ENCODE results near the gene FAM25G. TPM values are rescaled to one million over a fixed set of nuclear protein-coding genes. Genes with fewer than 3 reads are reported as not detected.

FAM25G gene
- total RNA-seq, 1 donor from 2014 or later, result not detected

DNA sequence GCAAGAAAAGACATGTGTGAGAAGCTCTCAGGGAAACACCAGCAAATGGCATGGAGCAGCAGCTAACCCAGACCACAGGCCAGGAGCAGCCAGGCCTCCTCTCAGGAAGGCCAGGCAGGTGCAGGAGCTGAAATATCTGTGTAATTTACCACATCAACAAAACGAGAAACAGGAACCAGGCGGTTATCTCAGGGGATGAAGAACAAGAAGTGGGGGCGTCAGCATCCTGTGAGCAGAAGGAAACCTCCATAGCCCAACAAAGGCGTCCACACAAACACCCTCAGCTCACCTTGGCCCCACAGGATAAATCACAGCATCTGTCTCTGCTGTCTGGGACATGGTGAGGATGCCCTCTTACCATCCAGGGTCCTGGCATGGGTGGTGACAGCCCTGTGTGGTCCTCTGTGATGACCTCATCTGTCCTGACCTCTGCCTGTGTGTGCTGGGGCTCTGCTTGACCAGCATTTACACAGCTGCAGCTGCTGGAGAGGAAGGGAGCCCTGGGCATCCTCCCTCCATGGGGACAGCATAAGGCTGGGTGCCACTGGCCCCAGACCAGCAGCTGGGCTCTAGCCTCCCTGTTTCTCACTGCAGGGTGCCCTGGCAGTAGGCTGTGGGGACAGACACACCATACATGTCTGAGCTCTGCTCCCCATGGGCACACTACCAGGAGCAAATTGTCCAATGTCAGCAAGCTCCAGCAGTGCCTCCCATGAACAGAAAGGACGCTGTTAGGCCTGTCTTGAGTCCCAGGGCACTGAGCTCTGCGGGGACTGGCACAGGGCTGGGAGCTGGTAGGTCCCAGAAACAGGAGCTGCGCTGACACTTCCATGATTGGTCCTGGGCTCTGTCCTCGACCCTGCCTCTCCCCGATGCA lies 42.2 kb downstream of the FAM25G start:
- DNase-seq (ENCODE audit: low read depth, low spot score), result no peak

GRCh38 chr10:47447705-47448104 lies 43.8 kb downstream of the FAM25G start:
- DNase-seq (ENCODE audit: low read depth, low spot score), result no peak

DNA sequence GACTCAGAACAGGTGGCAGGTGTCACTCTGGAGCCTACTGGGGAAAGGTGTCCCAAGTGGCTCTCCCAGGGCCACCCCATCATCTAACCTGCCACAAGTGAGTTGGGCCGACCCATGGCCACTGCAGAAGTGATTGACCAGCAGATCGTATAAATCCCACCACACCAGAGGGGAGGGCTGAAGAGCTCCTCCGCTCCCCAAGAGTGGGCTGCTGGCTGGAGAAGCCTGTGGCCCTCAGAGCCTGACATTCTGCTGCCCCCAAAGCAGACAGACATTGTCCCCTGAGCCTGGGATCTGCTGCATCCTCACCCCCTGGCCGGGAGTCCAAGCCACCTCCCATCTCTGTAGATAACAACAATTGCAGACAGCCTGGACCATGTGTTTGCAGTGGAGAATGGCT lies 44.3 kb downstream of the FAM25G start:
- DNase-seq (ENCODE audit: low read depth, low spot score), result no peak

DNA sequence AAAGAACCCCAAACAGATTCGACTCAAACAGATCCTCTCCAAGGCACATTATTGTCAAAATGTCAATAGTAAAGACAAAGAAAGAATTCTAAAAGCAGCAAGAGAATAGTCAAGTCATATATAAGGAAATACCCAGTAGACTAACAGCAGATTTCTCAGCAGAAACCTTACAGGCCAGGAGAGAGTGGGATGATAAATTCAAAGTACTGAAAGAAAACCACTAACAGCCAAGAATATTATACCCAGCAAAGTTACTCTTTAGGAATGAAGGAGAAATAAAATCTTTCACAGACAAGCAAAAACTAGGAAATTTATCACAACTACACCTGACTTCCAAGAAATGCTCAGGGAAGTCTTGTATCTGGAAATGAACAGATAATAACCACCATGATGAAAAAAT lies 45.8 kb downstream of the FAM25G start:
- no peak for DNase-seq (ENCODE audit: low read depth, low spot score)

- DNase-seq (ENCODE audit: low read depth, low spot score), result no peak
Observed at GRCh38 chr10:47444047-47444446, 47.5 kb downstream of the FAM25G start.

- DNase-seq (ENCODE audit: low read depth, low spot score), result no peak
Observed at GRCh38 chr10:47443145-47443544, 48.4 kb downstream of the FAM25G start.

DNA sequence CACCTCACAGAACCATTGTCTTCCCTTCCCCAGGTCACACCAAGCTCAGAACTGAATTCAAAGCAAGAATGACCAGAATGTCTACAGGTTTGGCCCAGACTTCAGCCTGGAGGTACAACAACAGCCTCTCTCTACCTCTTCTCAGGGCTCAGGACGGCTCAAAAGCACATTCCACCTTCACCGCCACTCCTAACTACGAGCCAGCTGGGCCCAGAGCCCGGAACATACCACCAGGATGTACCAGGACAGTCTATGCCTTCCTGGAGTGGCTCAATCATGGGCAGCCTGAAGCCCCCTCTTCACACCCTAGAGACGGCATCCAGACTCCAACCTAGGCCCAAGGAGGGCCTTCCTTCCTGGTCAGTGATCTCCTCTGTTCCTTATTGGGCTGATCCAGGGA lies 49.1 kb downstream of the FAM25G start:
- DNase-seq (ENCODE audit: low read depth, low spot score), result no peak

DNA sequence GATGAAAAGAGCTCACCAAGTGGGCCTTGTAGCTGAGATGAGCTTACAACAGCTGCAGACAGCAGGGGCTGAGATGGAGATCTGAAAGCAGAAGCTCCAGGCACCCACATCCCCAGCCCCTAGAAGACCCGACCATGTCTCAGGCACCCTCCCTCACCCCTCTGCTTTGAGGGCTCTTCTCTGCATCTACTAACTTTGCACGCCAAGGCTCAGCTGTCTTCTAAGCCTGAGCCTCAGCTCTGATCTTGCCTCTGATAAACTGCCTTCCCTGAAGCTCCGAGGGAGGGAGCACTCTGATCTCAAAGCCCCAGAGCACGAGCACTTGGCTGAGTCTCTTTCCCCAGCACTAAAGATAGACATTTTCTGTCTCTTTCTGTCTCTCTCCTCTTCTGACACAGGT lies 49.6 kb downstream of the FAM25G start:
- DNase-seq (ENCODE audit: low read depth, low spot score), result no peak

GRCh38 chr10:47440207-47440606 lies 51.3 kb downstream of the FAM25G start:
- DNase-seq (ENCODE audit: low read depth, low spot score), result no peak

- no peak for DNase-seq (ENCODE audit: low read depth, low spot score)
Observed at GRCh38 chr10:47438857-47439474, 52.5 kb downstream of the FAM25G start.

Other genes starting within 250 kb of the FAM25G start
- not detected in 2 replicates for gene GDF10, start 191.5 kb downstream of the FAM25G start, total RNA-seq
- not detected in 2 replicates for gene GDF2, start 169.2 kb downstream of the FAM25G start, total RNA-seq
- not detected in 2 replicates for gene RBP3, start 143.3 kb downstream of the FAM25G start, total RNA-seq
- not detected in 2 replicates for gene ZNF488, start 107.4 kb downstream of the FAM25G start, total RNA-seq
- gene ANXA8, start 7.6 kb downstream of the FAM25G start, total RNA-seq, result not detected in 2 replicates
- 1.4 and 1.7 TPM in 2 replicates for gene AGAP9, start 31.9 kb upstream of the FAM25G start, total RNA-seq

Measured in pulmonary artery endothelial cell (primary cell).